ENCODE data around the gene ACAP1. TPM values are rescaled to one million over a fixed set of nuclear protein-coding genes. Genes with fewer than 3 reads are reported as not detected.
"Not testable (repeated sequence)": the region's sequence is repeated elsewhere in the genome, so short reads cannot be mapped to it uniquely, and the experiment has no call there.

Gene ACAP1
- total RNA-seq, 1 donor from 2014 or later = 6.8 TPM

DNA sequence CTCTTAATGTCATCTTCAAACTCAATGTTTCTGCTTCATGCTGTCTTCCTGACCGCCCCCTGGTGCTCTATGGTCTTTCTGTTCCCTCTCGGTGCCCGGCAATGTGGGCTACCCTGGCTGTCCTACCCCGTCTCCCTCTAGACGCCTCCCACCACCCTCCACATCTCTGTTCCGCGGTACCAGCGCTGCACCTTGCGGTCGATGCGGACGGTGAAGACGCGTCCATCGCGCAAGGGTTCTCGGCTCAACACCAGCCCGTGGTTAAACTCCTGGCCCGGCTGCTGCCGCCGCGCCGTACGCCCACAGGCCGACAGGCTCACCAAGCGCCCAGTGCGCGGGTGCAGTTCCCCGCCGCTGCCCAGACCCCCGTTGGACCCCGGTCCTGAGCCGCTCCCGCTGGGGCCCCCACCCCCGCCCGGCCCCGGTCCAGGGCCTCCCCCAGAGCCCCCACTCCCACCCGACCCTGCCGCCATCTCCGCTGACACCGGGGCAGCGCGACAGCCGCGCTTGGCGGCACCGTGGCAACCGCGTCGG lies 7.4 kb upstream of the ACAP1 start, which contains the start of gene NEURL4:
Gene NEURL4 (minus strand): TSS at position 496 of the 534 bp plus-strand sequence. CDS start 23 bp downstream, at position 473.
- Mint-ChIP-seq H3K9me3 (ENCODE audit: low read depth) (no peaks in the 10 kb centered on the region), H3K27me3 (ENCODE audit: low read depth) (no peaks in the 10 kb centered on the region), H3K27ac (ENCODE audit: unreplicated experiment) (peak within 1 kb of the TSS; percentile 88), H3K4me1 (ENCODE audit: low read depth) (peaks cover 19% of the 10 kb centered on the region), H3K4me3 (ENCODE audit: unreplicated experiment) (peak within 1 kb of the TSS; percentile 95), H3K36me3 (ENCODE audit: low read depth) (peaks cover 2% of the 10 kb centered on the region)
- TF ChIP-seq, protein P1, sequence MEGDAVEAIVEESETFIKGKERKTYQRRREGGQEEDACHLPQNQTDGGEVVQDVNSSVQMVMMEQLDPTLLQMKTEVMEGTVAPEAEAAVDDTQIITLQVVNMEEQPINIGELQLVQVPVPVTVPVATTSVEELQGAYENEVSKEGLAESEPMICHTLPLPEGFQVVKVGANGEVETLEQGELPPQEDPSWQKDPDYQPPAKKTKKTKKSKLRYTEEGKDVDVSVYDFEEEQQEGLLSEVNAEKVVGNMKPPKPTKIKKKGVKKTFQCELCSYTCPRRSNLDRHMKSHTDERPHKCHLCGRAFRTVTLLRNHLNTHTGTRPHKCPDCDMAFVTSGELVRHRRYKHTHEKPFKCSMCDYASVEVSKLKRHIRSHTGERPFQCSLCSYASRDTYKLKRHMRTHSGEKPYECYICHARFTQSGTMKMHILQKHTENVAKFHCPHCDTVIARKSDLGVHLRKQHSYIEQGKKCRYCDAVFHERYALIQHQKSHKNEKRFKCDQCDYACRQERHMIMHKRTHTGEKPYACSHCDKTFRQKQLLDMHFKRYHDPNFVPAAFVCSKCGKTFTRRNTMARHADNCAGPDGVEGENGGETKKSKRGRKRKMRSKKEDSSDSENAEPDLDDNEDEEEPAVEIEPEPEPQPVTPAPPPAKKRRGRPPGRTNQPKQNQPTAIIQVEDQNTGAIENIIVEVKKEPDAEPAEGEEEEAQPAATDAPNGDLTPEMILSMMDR (IDR thresholded peaks at IDR 0.05) = peak; percentile 47
- no peak for DNase-seq (ENCODE audit: low spot score)

DNA sequence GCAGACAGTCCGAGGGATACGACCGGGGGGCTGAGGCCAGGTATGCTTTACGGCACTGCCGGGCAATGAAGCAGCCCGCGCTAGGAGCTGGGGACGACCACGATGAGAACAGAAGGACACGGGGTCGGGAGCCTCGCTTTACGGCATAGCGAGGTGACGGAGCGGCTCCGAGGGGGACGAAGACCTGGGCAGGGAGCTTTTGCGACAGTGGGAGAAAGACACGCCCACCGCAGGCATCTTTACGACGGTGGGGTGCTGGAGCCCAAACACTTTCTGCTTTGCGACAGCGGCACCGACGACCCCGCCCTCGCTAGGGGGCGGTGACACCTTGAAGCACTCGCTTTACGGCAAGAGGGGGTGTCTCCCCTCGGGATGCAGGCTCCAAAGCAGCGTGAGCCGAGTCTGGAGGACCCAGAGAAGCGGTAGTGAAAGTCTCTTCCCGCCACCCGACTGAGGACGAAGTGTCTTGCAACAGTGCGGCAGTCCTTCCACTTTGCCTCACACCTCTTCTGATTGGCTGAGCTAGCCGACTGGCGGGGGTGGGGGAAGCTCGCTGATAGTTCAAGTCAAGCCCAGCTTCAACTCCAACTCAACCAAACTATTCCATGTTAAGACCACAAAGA lies 6.8 kb upstream of the ACAP1 start:
- H3K4me1 Mint-ChIP-seq (ENCODE audit: low read depth) = peaks cover 19% of the 10 kb centered on the region
- H3K9me3 Mint-ChIP-seq (ENCODE audit: low read depth) = no peaks in the 10 kb centered on the region
- TF ChIP-seq, protein P1 (IDR thresholded peaks at IDR 0.05) = peak; percentile 40
- peak; percentile 99 for DNase-seq (ENCODE audit: low spot score)
- H3K4me3 Mint-ChIP-seq (ENCODE audit: unreplicated experiment) = peak overlapping the region; percentile 95
- no peaks in the 10 kb centered on the region for H3K36me3 Mint-ChIP-seq (ENCODE audit: low read depth)
- peak overlapping the region; percentile 85 for H3K27ac Mint-ChIP-seq (ENCODE audit: unreplicated experiment)
- H3K27me3 Mint-ChIP-seq (ENCODE audit: low read depth) = no peaks in the 10 kb centered on the region

DNA sequence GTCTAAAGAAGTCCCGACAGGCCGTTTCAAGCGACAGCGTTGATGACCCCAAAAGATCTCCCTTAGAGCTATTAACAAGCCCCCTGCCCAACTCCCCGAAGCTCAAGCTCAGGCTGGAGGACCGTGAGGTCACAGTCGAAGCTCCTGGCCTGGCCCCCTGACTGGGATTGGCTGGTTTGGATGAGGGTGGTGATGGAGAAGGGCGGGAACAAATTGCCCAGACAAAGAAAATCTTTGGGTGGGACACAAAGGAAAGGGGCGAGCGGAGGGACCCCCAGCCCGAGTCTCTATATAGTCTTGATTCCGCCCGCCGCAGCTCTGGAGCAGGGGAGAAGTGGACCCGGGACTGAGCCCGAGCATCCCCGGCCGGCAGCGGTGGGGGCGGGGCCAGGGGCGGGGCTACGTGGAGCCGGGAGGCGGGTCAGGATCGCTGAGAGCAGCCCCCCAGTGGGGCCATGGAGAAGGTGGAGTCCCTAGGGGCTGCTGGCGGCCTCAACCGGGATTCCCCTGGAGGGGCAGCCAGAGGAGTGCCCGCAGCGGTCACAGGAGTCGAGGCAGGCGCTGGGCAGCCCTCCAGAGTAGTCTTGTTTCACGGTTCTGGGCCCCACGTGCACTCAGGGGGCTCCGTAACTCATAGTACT lies 6.2 kb upstream of the ACAP1 start:
- Mint-ChIP-seq H3K27ac (ENCODE audit: unreplicated experiment) (peak overlapping the region; percentile 85), H3K27me3 (ENCODE audit: low read depth) (no peaks in the 10 kb centered on the region), H3K4me3 (ENCODE audit: unreplicated experiment) (peak overlapping the region; percentile 95), H3K36me3 (ENCODE audit: low read depth) (no peaks in the 10 kb centered on the region), H3K9me3 (ENCODE audit: low read depth) (no peaks in the 10 kb centered on the region), H3K4me1 (ENCODE audit: low read depth) (peaks cover 19% of the 10 kb centered on the region)
- TF ChIP-seq, protein P1 (IDR thresholded peaks at IDR 0.05) = no peak
- DNase-seq (ENCODE audit: low spot score) = no peak

DNA sequence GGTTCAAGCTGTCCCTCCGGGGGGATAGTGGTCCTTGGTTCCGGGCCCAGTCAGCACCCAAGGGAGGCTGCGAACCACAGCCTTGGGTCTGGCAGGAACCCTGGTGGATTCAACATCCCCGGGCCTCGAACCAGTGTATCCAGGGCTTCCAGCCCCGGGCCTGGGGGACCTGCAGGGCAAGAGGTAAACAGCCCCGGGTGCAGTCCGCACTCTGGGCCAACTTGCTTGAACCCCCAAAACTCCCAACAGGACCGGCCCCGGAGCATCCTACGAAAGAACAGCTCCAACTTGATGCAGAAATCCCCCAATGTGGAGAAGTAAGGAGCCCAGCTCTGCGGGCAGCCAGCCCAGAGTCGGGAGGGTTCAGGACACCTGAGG lies 5.7 kb upstream of the ACAP1 start:
- TF ChIP-seq, protein P1 (IDR thresholded peaks at IDR 0.05) = no peak
- no peak for DNase-seq (ENCODE audit: low spot score)
- no peaks in the 10 kb centered on the region for H3K36me3 Mint-ChIP-seq (ENCODE audit: low read depth)
- peak overlapping the region; percentile 95 for H3K4me3 Mint-ChIP-seq (ENCODE audit: unreplicated experiment)
- H3K9me3 Mint-ChIP-seq (ENCODE audit: low read depth) = no peaks in the 10 kb centered on the region
- H3K27me3 Mint-ChIP-seq (ENCODE audit: low read depth) = no peaks in the 10 kb centered on the region
- peaks cover 19% of the 10 kb centered on the region for H3K4me1 Mint-ChIP-seq (ENCODE audit: low read depth)
- H3K27ac Mint-ChIP-seq (ENCODE audit: unreplicated experiment) = no peak overlapping the region

DNA sequence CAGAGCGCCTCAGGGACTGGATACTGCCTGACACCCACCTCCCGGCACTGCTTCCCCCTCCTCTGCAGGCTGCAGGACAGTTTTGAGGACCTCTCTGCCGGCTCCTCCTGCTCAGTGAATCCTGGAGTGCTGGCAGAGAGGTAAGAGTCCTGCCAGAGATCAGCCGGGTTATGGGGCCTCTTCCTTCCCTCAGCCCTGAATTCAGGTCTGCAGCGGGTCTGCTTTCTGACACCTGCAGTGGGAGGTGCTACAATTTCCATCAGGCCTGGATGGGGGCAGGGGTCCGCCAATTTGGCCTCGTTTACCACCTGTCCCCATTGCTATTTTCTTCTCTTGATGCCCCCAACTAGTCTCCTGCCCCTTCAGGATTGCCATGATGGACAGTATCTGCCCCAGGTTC lies 4.2 kb upstream of the ACAP1 start:
- no peak for DNase-seq (ENCODE audit: low spot score)
- Mint-ChIP-seq H3K4me1 (ENCODE audit: low read depth) (peaks cover 19% of the 10 kb centered on the region), H3K4me3 (ENCODE audit: unreplicated experiment) (no peak overlapping the region), H3K9me3 (ENCODE audit: low read depth) (no peaks in the 10 kb centered on the region), H3K36me3 (ENCODE audit: low read depth) (no peaks in the 10 kb centered on the region), H3K27ac (ENCODE audit: unreplicated experiment) (no peak overlapping the region), H3K27me3 (ENCODE audit: low read depth) (peaks cover 3% of the 10 kb centered on the region)
- TF ChIP-seq, protein P1 (IDR thresholded peaks at IDR 0.05) = no peak

DNA sequence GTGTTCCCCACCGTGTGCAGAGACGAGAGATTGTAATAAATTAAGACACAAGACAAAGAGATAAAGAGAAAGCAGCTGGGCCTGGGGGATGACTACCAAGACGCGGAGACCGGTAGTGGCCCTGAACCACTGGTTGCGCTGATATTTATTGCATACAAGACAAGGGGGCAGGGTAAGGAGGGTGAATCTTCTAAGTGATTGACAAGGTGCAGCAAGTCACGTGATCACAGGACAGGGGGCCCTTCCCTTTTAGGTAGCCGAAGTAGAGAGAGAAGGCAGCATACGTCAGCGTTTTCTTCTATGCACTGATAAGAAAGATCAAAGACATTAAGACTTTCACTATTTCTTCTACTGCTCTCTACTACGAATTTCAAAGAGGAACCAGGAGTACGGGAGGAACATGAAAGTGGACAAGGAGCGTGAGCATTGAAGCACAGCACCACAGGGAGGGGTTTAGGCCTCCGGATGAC lies 3.7 kb upstream of the ACAP1 start:
- peaks cover 16% of the 10 kb centered on the region for H3K4me1 Mint-ChIP-seq (ENCODE audit: low read depth)
- H3K27ac Mint-ChIP-seq (ENCODE audit: unreplicated experiment); H3K4me3 Mint-ChIP-seq (ENCODE audit: unreplicated experiment): not testable (repeated sequence)

More for the DNA sequence above, 3.7 kb upstream of the ACAP1 start:
- H3K27me3 Mint-ChIP-seq (ENCODE audit: low read depth); DNase-seq (ENCODE audit: low spot score); H3K9me3 Mint-ChIP-seq (ENCODE audit: low read depth); H3K36me3 Mint-ChIP-seq (ENCODE audit: low read depth): not testable (repeated sequence)
